ENCODE results near the gene FANK1.

The FANK1 gene

DNA sequence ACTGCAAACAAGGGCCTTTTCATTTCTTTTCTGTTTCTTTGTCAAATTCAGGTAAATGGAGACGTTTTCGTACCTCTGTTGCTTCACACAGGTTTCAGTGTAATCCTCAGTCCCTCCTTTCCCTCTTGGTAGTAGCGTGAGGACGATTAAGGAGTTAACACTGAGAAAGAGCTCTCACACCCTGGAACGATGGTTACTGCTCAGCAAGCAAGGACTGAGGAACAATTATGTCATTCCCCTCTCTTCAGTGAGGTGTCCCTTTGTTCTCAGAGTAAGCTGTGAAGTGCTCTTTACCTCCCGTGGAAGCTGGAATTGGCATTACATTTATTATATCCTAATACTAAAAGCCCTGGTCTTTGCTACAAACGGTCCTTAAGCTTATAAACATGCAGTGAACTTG lies 95.9 kb downstream of the FANK1 start:
- no peak for DNase-seq

DNA sequence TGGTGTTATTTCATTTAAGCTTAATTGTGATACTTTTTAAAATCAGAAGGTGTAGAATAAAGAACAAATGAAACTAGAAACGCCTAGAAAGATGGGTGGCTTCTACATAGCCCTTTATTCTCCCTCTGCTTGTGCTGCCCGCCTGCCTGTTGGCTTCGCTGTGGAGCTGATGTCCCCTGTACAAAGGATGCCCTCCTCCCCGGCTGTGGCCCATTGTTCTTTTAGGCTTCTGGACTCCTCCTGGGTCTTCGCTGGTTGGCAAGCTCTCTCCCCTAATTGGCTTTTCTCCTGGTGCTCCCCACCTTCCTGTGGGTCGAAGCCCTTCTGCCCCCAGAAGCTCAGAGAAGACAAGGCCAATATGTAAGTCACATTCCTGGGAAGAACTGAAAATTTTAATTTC lies 98.2 kb downstream of the FANK1 start:
- DNase-seq, result no peak

DNA sequence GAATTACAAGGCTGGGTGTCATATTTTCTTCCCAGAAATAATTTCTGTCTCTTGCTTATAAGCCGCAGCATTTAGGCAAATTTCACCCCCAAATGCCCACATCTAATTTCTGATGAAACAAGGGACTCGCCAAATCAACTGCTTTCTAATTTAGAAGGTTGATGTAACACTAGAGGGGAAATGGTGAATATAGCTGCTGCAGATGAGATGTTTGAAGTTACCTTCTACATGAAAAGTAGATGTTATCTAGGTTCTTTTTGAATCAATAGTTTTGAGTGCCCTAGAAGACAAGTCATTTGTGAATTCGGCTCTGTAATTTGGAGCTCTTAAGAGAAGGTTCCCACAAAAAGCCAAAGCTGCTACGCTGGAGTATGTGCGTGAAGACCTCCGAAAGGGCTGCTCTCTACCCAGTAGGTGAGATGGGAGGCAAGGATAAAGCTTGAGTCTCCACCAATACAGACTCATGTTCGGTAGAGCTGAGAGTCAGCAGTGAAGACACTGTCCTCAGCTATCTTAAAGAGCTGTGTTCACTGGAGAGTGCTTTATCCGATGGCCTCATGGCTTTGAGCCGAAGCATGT lies 99.5 kb downstream of the FANK1 start:
- DNase-seq, result no peak

DNA sequence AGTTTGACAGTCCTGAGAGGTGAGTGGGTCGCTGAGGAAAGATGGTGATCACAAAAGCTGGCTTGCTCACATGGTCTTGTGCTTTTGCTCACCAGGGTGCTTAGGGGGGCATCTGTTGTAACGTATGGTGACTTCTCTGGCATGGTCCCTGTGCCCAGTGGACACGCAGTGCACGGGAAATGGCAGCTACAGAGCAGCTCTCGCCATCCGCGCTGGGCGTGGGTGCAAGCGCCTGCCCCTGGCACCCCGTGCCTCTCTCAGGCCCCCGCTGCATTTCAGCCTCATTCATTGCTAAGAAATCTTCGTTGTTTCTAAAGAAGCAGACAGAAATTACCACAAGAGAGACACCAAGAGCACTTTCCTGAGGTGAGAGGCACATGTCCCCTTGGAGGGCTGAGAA lies 101.2 kb downstream of the FANK1 start:
- DNase-seq, result no peak

DNA sequence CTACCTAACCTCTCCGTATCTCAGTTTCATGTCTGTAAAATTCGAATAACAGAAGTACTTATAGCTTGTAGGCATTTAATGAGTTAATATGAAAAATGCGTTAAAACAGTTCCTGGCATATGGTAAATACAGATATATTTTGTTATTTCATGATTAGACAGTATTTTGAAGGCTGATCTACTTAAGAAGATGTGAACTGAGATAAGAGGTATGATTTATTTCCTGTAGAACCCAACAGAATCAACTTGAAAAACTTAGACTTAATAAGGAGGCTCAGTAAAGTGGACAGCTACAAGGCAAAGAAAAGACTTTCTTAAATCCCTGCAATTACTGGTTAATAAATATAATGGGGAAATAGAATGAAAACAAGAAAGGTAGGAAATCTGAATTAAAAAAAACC lies 103.3 kb downstream of the FANK1 start:
- no peak for DNase-seq

DNA sequence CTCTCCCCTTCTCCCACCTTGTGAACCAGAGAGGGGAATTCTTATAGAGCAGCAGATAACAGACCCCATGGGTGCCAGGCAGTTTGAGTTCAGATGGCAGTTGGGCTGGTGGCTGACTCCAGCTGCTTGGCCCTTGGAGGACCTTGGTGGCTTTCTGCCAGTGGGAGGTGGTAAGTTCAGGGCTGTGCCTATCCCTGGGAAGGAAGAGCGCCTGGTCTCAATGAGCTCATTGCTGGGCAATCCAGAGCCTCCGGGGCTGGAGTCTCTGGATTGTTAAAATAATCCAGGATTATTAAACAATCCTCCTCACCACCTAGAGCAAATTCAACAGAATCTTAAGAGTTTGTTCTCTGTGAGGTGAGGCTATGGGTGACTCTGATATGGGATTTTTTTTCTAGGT lies 105.2 kb downstream of the FANK1 start:
- no peak for DNase-seq

DNA sequence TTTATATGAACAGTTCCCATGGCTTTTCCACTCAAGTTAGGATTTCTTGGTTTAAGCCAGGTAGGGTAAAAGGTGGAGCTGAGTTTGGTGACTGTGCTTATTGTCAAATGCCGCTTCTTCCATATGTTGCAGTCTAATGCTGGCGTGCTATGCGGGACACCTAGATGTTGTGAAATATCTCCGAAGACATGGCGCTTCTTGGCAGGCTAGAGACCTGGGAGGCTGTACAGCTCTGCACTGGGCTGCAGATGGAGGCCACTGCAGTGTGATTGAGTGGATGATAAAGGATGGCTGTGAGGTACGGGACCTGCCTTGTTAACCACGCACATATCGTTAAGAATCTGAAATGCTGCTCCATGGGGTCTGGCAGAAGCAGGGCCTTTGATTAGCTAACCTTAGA lies 108.4 kb downstream of the FANK1 start:
- no peak for DNase-seq

GRCh38 chr10:126006264-126006663 lies 109.9 kb downstream of the FANK1 start:
- no peak for DNase-seq

DNA sequence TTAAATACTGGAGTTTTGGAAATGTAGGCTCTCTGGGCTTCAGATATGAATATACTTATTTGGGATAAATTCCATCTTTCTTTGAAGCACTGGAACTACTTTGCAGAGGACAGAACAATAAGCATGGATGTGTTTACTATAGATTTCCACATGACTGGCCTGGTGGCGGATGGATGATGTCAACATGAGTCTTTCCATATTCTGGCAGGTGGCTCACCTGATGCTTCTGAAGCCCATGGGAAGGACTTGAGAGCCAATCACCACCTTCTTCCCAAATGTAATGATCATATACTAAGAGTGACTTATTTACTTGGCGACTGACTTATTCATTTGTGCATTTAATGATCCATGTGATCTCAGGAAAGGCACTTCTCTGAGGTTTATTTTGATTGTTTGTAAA lies 110.5 kb downstream of the FANK1 start:
- DNase-seq, result no peak

DNA sequence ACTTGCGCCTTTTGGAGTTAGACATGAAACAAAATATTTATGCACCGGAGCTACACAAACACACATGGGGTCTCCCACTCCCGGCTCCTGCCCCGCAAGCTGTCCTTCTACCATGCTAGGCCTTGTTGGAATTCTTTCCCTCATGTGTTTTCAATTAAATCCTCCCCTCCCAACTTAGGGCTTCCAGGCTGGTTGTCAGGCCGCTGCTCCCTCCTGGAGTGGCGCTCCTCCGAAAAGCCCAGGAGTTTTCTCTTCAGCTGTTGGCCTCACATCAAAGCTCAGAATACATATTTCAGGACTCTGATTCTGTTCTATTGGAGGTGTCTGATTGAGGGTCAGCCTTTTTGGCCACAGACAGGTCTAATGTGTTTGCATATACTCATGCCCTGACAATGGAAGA lies 113.3 kb downstream of the FANK1 start:
- no peak for DNase-seq

- DNase-seq, result no peak
Measured at GRCh38 chr10:126011995-126012394, 115.6 kb downstream of the FANK1 start.

GRCh38 chr10:126012485-126012884 lies 116.1 kb downstream of the FANK1 start:
- DNase-seq, result no peak

DNA sequence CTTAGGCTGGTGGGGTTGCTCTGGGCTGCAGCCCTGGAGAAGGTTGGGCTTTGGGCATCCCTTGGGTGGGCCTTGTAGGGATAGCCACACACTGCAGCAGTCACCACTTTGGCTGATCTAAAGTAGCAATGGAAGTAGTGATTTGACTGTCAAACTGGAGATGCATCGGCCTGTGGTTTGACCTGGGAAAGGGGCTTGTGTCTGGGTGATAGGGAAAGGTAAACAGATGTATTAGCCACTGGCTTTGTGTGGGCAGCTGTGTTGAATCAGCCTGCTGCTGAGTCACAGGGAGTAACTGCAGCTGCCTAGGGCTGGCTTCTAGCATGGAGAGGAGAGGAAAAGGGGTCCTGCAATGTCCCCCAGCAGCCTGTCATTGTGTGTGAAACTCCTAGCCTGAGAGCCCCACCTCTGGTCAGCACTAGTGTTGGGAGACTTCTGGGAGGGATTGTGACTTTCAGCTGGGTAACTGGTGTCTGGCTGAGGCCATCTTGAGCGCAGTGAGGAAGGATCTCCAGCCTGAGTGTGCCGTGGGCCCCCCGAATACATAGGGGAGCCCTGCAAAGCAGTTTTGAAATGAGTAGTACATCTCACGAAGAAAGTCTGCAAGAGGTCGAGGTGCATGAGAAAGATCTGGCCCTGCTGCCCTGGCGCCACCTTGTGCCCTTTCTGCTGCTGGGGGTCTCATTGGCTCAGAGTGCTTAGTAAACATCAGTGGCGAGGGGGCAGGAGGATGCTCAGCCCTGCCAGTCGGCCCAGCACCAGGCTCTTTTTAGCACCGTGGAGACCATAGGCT lies 117.3 kb downstream of the FANK1 start:
- DNase-seq, result no peak

DNA sequence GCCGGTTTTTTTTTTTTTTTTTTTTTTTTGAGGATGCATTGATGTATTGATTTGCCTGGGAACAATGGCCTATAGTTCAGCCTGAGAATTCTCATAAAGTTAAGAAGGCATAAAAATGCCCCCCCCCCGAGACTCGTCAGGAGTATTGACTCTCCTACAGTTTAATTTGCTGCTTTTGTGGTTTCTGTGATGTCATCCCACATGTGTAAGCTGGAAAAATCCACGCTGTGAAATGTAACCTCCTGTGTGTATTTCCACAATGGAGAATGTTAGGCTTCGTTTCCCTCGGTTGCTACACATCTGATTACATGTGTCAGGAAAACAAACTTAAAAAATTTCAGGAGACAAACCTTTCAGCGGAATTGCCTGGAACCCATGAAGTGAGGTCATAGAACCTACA lies 117.9 kb downstream of the FANK1 start:
- DNase-seq, result no peak

GRCh38 chr10:126015413-126015812 lies 119.0 kb downstream of the FANK1 start:
- no peak for DNase-seq

GRCh38 chr10:126016156-126016805 lies 119.9 kb downstream of the FANK1 start:
- DNase-seq, result no peak

DNA sequence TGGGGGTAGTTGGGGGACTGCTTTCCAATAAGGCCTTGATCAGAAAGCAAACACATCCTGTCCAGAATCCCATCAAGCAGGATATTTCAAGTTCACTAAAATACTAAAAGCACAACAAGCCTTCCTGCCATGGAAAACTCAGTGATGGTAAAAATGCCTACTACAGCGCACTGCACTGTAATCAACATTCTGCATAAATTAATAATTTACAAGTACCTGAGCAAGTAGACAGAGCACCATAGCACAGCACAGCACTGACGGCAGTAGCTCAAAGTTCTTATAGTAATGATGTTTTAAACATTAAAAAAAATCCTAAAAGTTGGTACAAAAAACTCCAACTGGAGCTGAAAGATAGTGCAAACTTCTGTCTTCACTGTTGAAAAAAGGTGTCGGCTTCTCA lies 120.5 kb downstream of the FANK1 start:
- no peak for DNase-seq

GRCh38 chr10:126017961-126018560 lies 121.7 kb downstream of the FANK1 start:
- DNase-seq, result no peak

- no peak for DNase-seq
Measured at GRCh38 chr10:126021833-126022500, 125.6 kb downstream of the FANK1 start.

DNA sequence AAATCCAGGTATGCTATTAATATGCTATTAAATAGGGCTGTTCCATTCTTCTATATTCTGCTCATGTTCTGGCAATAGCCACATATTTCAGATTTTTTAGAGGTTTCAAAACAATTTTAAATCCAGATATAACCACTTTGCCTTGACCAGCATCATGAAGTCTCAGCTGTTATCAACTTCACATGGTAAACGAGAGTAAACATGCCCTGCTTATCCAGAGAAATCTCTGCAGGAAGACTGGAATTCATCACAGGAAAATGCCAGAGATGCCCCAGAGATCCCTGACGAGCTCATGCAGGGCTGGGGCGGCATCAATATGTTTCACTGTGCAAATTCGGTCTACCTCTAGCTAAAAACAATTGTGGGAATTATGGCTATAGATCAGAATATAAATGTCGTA lies 126.5 kb downstream of the FANK1 start:
- no peak for DNase-seq

- no peak for DNase-seq
Measured at GRCh38 chr10:126027692-126028091, 131.3 kb downstream of the FANK1 start.

DNA sequence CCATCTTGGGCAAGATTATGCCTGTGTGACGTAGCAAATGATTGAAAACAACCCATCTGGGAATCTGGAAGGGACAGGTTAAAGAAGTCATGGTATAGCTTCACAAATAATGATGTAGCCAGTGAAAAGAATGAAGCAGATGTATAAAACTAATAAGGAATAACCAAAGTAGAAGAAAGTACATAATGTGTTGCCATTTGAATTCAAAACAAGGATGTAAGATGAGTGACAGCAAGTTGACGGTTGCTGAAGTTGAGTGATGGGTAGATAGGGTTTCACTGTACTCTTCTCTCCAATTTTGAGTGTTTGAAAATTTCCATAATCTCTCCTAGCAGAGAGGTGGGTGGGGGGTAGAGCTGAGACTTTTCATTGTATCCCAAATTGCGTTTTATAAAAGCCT lies 133.6 kb downstream of the FANK1 start:
- DNase-seq, result no peak

DNA sequence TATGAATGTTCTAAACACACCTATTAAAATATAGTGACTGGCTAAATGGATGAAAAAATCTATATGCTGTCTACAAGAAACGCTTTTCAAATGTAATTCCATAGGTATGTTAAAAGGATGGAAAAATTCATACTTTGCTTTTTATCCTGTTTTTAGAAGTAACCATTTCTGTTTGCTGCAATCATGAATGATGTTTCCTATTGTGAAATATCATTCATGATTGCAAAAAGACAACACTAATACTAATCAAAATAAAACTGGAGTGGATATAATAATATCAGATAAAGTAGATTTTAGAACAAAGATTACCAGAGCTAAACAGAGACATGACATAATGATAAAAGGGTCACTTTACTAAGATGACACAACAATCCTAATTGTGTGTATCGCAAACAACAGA lies 138.2 kb downstream of the FANK1 start:
- DNase-seq, result no peak
